ENCODE data around the gene ATG5.

DNA sequence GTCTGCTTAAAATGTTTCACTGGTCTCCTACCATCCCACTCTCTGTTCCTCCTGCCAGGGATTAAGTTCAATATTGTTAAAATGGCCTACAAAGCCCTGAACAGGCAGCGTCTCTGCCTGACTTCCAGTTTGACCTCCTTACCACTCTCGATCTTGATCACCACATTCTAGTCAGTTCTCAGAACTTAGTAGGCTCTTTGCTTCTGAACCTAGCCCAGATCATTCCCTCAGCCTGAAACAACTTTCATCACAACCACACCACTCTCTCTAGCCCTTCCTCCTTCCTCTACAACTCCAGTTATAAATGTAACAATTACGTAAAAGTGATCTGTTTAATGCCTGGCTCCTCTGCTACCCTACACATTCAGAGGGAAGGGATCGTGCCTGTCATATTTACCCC, 53.3 kb downstream of the ATG5 start:
- TF ChIP-seq GATA3 (IDR thresholded peaks at IDR 0.05; ENCODE audit: low read depth, low read length) (no peak), GATA2 (IDR thresholded peaks at IDR 0.05; ENCODE audit: low read depth, low read length) (no peak)
